ENCODE results near the gene ATP2B2. TPM values are rescaled to one million over a fixed set of nuclear protein-coding genes. Genes with fewer than 3 reads are reported as not detected.

The ATP2B2 gene
- polyA plus RNA-seq, 1 experiment = not detected

DNA sequence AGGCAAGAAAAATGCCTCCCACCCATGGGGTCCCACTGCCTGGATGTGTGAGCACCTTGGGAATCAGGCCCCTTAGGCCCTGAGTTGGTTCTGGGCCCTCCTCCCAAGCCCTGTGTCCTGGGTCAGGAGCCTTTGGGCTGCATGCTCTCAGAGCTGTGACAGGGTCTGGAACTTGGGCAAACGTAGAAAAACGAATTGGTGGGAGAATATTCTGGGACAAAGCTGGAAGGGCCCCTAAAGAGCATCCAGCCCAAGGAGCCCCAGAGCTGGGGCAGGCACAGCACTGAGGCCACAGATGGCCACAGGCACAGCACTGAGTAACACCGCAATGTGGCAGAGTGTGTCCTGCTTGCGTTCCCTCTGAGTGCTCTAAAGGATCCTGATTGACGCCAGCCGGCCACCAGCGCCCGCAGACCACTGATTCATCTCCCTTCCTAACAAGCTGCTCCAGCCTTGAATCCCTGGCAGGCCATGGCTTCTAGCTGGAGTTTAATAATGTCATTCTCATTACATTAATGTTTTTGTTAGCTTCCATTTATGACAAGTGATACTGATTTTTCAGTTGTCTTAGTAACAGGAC lies 165.9 kb downstream of the ATP2B2 start:
- Histone ChIP-seq H3K4me3 (ENCODE audit: low read depth, low read length) (no peak overlapping the region), H3K36me3 (ENCODE audit: control insufficient read depth, insufficient read depth, low read length) (no peaks in the 10 kb centered on the region), H3K27me3 (ENCODE audit: control insufficient read depth, insufficient read depth, low read length) (peaks cover 3% of the 10 kb centered on the region; the same call in 1 of the 2 replicates)
- POLR2A ChIA-PET = no interaction called here
- no peak for DNase-seq (ENCODE audit: low read depth)
- CTCF ChIA-PET = interaction anchor here (1.1 to 9.6 kb wide), 4 partner anchors 13 to 400 kb away, joined by 3 to 80 read pairs (median 4); no protein-coding TSS in a partner anchor
- TF ChIP-seq, protein P1, sequence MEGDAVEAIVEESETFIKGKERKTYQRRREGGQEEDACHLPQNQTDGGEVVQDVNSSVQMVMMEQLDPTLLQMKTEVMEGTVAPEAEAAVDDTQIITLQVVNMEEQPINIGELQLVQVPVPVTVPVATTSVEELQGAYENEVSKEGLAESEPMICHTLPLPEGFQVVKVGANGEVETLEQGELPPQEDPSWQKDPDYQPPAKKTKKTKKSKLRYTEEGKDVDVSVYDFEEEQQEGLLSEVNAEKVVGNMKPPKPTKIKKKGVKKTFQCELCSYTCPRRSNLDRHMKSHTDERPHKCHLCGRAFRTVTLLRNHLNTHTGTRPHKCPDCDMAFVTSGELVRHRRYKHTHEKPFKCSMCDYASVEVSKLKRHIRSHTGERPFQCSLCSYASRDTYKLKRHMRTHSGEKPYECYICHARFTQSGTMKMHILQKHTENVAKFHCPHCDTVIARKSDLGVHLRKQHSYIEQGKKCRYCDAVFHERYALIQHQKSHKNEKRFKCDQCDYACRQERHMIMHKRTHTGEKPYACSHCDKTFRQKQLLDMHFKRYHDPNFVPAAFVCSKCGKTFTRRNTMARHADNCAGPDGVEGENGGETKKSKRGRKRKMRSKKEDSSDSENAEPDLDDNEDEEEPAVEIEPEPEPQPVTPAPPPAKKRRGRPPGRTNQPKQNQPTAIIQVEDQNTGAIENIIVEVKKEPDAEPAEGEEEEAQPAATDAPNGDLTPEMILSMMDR (IDR thresholded peaks at IDR 0.05; ENCODE audit: insufficient read depth, low read depth, low read length) = no peak

DNA sequence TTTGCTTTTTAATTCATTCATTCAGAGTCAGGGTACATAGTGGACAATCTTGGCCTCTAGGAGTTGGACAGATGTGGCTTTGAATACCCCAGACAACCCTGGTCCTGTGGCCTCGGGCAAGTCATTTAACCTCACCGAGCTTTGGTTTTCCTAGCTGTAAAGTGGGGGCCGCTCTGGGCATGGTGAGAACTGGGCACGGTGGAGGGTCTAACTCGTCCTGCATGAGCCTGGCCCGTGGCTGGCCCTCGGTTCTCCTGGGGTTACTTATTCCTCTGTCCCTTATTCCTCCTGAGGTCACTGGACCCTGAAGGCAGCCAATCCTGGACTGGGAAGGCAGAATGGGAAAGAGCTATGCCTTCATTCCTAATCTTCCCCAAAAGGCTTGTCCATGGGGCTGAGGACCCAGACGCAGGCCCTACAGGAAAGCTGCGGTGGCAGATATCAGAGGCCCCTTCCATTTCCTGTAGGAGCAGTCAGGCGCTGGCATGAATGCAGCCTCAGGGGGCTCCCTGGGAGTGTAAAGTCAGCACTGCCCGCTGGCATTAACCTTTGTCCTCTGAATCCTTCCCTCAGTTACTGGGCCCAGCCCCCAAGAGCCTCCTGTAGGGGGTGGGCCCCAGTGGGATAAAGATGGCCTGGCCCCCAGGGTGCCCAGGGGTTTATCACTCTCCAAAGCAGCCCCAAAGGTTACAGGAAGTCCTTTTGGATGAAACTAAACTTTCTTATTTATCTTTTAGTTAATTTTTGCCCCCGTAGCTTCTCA lies 166.6 kb downstream of the ATP2B2 start:
- Histone ChIP-seq H3K36me3 (ENCODE audit: control insufficient read depth, insufficient read depth, low read length) (no peaks in the 10 kb centered on the region), H3K4me3 (ENCODE audit: low read depth, low read length) (no peak overlapping the region), H3K27me3 (ENCODE audit: control insufficient read depth, insufficient read depth, low read length) (peaks cover 4% of the 10 kb centered on the region; the same call in 1 of the 2 replicates)
- ChIA-PET CTCF (interaction anchor here (1.1 to 9.6 kb wide), 4 partner anchors 8 to 401 kb away, joined by 3 to 80 read pairs (median 7); no protein-coding TSS in a partner anchor), POLR2A (no interaction called here)
- TF ChIP-seq, protein P1 (IDR thresholded peaks at IDR 0.05; ENCODE audit: insufficient read depth, low read depth, low read length) = no peak
- no peak for DNase-seq (ENCODE audit: low read depth)

DNA sequence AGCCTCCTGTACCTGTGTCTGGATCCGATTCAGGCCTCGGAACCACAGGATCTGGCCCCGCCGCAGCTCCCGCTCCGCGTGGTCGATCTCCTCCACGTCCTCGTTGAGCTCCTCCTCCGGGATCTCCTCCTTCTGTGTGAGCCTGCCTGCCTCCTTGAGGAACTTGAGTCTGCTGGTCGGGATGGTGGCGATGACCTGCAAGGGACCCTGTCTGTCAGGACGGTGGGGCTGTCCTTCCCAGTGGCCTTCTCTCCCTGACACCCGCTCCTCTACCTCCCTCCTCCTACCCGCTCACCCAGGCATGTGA lies 167.3 kb downstream of the ATP2B2 start:
- POLR2A ChIA-PET = no interaction called here
- H3K36me3 ChIP-seq (ENCODE audit: control insufficient read depth, insufficient read depth, low read length) = no peaks in the 10 kb centered on the region
- TF ChIP-seq, protein P1 (IDR thresholded peaks at IDR 0.05; ENCODE audit: insufficient read depth, low read depth, low read length) = no peak
- DNase-seq (ENCODE audit: low read depth) = no peak
- CTCF ChIA-PET = interaction anchor here (1.4 to 1.9 kb wide), 2 partner anchors 9 to 401 kb away, joined by 6 to 8 read pairs; no protein-coding TSS in a partner anchor
- H3K27me3 ChIP-seq (ENCODE audit: control insufficient read depth, insufficient read depth, low read length) = peaks cover 4% of the 10 kb centered on the region; the same call in 1 of the 2 replicates
- H3K4me3 ChIP-seq (ENCODE audit: low read depth, low read length) = no peak overlapping the region

DNA sequence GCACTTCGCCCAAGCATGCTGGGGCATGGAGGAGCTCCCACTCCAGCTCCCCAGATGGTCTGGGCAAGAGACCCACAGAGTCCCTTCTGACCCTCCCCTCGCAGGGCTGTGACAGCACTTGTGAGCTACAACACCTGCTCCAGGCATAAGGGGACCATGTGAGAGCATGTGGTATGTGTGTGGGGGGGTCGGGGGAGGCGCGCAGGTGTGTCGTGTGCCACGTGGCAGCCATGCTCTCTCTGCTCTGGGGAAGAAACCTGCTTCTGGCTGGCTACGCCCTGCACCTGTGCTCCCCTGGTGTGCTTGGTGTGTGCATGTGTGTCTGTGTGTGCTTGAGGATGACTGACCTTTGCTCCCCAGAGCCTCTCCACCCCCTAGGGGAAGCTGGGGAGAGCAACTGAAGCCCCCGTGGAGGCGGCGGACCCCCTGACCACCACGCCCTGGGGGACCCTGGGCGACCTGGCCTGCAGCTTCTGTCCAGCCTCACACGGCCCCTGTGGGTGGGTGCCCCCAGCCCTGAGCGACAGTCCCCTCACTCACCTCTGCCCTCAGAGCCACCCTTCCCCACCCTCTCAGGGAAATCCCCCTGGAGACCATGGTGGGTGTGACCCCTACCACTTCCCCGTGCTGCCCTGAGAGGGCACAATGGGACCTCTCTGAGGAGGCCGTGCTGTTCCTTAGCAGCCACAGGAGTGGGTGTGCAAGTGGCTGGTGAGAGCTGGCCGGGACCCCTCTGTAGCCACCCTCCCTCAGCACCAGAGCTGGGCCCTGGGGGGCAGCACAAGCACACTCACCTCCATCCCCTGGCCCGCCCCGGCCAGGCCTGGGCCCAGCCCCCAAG lies 167.8 kb downstream of the ATP2B2 start:
- TF ChIP-seq, protein P1 (IDR thresholded peaks at IDR 0.05; ENCODE audit: insufficient read depth, low read depth, low read length) = no peak
- H3K4me3 ChIP-seq (ENCODE audit: low read depth, low read length) = no peak overlapping the region
- POLR2A ChIA-PET = no interaction called here
- CTCF ChIA-PET = interaction anchor here (1.4 to 1.9 kb wide), 2 partner anchors 10 to 401 kb away, joined by 6 to 8 read pairs; no protein-coding TSS in a partner anchor
- H3K27me3 ChIP-seq (ENCODE audit: control insufficient read depth, insufficient read depth, low read length) = peaks cover 4% of the 10 kb centered on the region; the same call in 1 of the 2 replicates
- H3K36me3 ChIP-seq (ENCODE audit: control insufficient read depth, insufficient read depth, low read length) = no peaks in the 10 kb centered on the region
- no peak for DNase-seq (ENCODE audit: low read depth)

All from BJ (cell line).